Large intestine (tissue), 3 donors: ENCODE data around the gene UFSP1. TPM values are rescaled to one million over a fixed set of nuclear protein-coding genes. Genes with fewer than 3 reads are reported as not detected.
"Not testable (repeated sequence)": the region's sequence is repeated elsewhere in the genome, so short reads cannot be mapped to it uniquely, and the experiment has no call there.

Experiments
- DNase-seq, 2 donors: peaks; one replicate each; pipeline versions ENCODE4 v3.0.0 to v3.0.0-alpha.2; 2013
- H3K27ac ChIP-seq: one replicate; pipeline ENCODE4 v1.5.1; 2013; ENCODE audit warnings: low read length
- H3K27me3 ChIP-seq: 2 replicates; pipeline ENCODE4 v1.6.1; 2013; ENCODE audit warnings: low read length; ENCODE audit not compliant: control insufficient read depth, insufficient read depth
- H3K36me3 ChIP-seq: 2 replicates; pipeline ENCODE4 v1.6.1; 2013; ENCODE audit warnings: low read length; ENCODE audit not compliant: control insufficient read depth, insufficient read depth
- H3K4me1 ChIP-seq: one replicate; pipeline ENCODE4 v1.6.1; 2013; ENCODE audit warnings: low read length; ENCODE audit not compliant: control insufficient read depth, insufficient read depth
- H3K4me3 ChIP-seq: one replicate; pipeline ENCODE4 v1.5.1; 2013; ENCODE audit warnings: low read length
- H3K9me3 ChIP-seq: one replicate; pipeline ENCODE4 v1.6.1; 2013; ENCODE audit warnings: mild to moderate bottlenecking, low read depth, low read length, moderate library complexity; ENCODE audit not compliant: control insufficient read depth
- WGBS: methylation state at CpG from one replicate; pipeline ENCODE4 v1.1.5; 2013; ENCODE audit warnings: low lambda C conversion rate; ENCODE audit not compliant: insufficient coverage; 5-methylcytosine and 5-hydroxymethylcytosine counted together
- polyA plus RNA-seq: library from polyadenylated mRNA; unstranded; fragments of 120-200 nt; gene quantifications from one replicate; pipeline ENCODE4 v1.2.1, GENCODE V29; 2013

The UFSP1 gene
- polyA plus RNA-seq, 1 donor, result 2.4 TPM

DNA sequence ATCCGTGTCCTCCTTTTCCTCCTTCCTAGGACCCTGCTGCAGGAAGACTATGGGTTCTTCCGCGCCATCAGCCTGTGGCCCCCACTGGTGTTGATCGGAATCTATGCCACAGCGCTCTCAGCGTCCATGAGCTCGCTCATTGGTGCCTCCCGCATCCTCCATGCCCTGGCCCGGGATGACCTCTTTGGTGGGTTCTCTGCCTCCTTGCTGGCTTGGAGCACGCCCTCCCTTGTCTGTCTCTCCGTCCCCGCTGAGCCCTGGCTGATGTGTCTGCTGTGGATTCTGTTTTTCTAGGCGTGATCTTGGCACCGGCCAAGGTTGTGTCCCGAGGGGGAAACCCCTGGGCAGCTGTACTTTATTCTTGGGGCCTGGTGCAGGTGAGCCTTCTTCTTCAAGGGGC lies 29.7 kb downstream of the UFSP1 start:
- H3K4me3 ChIP-seq, result no peak overlapping the region
- no peaks in the 10 kb centered on the region for H3K27me3 ChIP-seq
- H3K27ac ChIP-seq, result no peak overlapping the region
- WGBS, result no CpG with 5 or more reads among the region's 15 CpGs
- H3K36me3 ChIP-seq, result peaks cover 30% of the 10 kb centered on the region
- H3K4me1 ChIP-seq, result peaks cover 3% of the 10 kb centered on the region
- no peak for DNase-seq
- no peaks in the 10 kb centered on the region for H3K9me3 ChIP-seq

- H3K36me3 ChIP-seq, result peaks cover 30% of the 10 kb centered on the region
- H3K27me3 ChIP-seq, result no peaks in the 10 kb centered on the region
- H3K27ac ChIP-seq, result no peak overlapping the region
- no peak for DNase-seq
- H3K9me3 ChIP-seq, result no peaks in the 10 kb centered on the region
- peaks cover 2% of the 10 kb centered on the region for H3K4me1 ChIP-seq
- H3K4me3 ChIP-seq, result no peak overlapping the region
- WGBS, result no CpG with 5 or more reads among the region's 16 CpGs
Observed at GRCh38 chr7:100856871-100857282, 32.6 kb downstream of the UFSP1 start.

DNA sequence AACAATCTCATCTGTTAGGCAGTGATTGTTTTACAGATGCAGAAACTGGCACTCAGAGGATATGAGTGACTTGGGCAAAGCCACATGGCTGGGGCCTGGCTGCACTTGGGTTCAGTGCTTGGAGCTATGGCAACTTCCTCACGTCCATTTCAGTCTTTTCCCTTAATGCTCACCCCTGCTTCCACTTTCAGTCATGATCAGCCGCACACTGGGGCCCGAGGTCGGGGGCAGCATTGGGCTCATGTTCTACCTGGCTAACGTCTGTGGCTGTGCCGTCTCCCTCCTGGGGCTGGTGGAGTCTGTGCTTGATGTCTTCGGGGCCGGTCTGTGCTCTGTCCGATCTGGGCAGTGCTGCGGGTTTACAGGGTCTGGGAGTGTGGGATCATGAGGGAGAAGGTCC lies 34.0 kb downstream of the UFSP1 start:
- Histone ChIP-seq H3K36me3 (peaks cover 19% of the 10 kb centered on the region), H3K4me1 (peaks cover 2% of the 10 kb centered on the region), H3K9me3 (no peaks in the 10 kb centered on the region), H3K27me3 (no peaks in the 10 kb centered on the region), H3K27ac (no peak overlapping the region), H3K4me3 (no peak overlapping the region)
- WGBS, result no CpG with 5 or more reads among the region's 10 CpGs
- DNase-seq, result no peak

DNA sequence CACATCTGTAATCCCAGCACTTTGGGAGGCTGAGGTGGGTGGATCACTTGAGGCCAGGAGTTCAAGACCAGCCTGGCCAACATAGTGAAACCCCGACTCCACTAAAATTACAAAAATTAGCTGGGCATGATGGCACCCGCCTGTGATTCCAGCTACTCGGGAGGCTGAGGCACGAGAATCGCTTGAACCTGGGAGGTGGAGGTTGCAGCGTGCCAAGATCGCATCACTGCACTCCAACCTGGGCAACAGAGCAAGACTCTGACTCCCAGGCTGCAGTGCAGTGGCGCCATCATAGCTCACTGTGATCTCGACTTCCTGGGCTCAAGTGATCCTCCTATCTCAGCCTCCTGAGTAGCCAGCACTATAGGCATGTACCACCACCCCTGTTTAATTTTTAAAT lies 34.6 kb downstream of the UFSP1 start:
- not testable (repeated sequence) for H3K27me3 ChIP-seq, H3K9me3 ChIP-seq, H3K4me1 ChIP-seq, H3K27ac ChIP-seq, DNase-seq, H3K4me3 ChIP-seq
- WGBS, result no CpG with 5 or more reads among the region's 9 CpGs
- peaks cover 13% of the 10 kb centered on the region for H3K36me3 ChIP-seq

- no peak for DNase-seq
- H3K4me3 ChIP-seq, result no peak overlapping the region
- WGBS, result no CpG with 5 or more reads among the region's 14 CpGs
Observed at GRCh38 chr7:100854146-100854895, 35.2 kb downstream of the UFSP1 start.

GRCh38 chr7:100852048-100852872 lies 37.3 kb downstream of the UFSP1 start, which contains the start of gene SLC12A9:
Gene SLC12A9 (plus strand): TSS chr7:100852713. CDS start chr7:100854198, 1,485 bp downstream.
- H3K27ac ChIP-seq, result peak within 1 kb of the TSS; percentile 48
- peaks cover 4% of the 10 kb centered on the region for H3K36me3 ChIP-seq
- no peaks in the 10 kb centered on the region for H3K27me3 ChIP-seq
- WGBS, result no CpG with 5 or more reads among the region's 71 CpGs
- peaks cover 2% of the 10 kb centered on the region for H3K4me1 ChIP-seq
- H3K4me3 ChIP-seq, result peak within 1 kb of the TSS; percentile 64
- no peaks in the 10 kb centered on the region for H3K9me3 ChIP-seq
- DNase-seq, result peak; percentile 88 to 94

More at GRCh38 chr7:100854146-100854895, 35.2 kb downstream of the UFSP1 start:
- Histone ChIP-seq H3K9me3 (no peaks in the 10 kb centered on the region), H3K27me3 (no peaks in the 10 kb centered on the region), H3K4me1 (peaks cover 2% of the 10 kb centered on the region), H3K36me3 (peaks cover 9% of the 10 kb centered on the region), H3K27ac (no peak overlapping the region)

- Histone ChIP-seq H3K9me3 (no peaks in the 10 kb centered on the region), H3K4me3 (no peak overlapping the region)
- WGBS, result no CpG with 5 or more reads among the region's 4 CpGs
Observed at GRCh38 chr7:100847360-100847759, 42.2 kb downstream of the UFSP1 start.

GRCh38 chr7:100840470-100841100 lies 48.9 kb downstream of the UFSP1 start:
- Histone ChIP-seq H3K4me1 (peaks cover 15% of the 10 kb centered on the region), H3K4me3 (no peak overlapping the region), H3K9me3 (no peaks in the 10 kb centered on the region), H3K27ac (no peak overlapping the region), H3K27me3 (no peaks in the 10 kb centered on the region), H3K36me3 (no peaks in the 10 kb centered on the region)
- no peak for DNase-seq
- 59% methylated on average over 6 of the region's 8 CpGs for WGBS

More at GRCh38 chr7:100847360-100847759, 42.2 kb downstream of the UFSP1 start:
- peaks cover 2% of the 10 kb centered on the region for H3K4me1 ChIP-seq
- H3K36me3 ChIP-seq, result no peaks in the 10 kb centered on the region
- DNase-seq, result no peak
- no peak overlapping the region for H3K27ac ChIP-seq
- no peaks in the 10 kb centered on the region for H3K27me3 ChIP-seq

- WGBS, result no CpG with 5 or more reads among the region's 18 CpGs
- peaks cover 15% of the 10 kb centered on the region for H3K4me1 ChIP-seq
- H3K4me3 ChIP-seq, result no peak overlapping the region
- no peak for DNase-seq
- H3K36me3 ChIP-seq, result no peaks in the 10 kb centered on the region
- H3K27me3 ChIP-seq, result no peaks in the 10 kb centered on the region
- H3K27ac ChIP-seq, result no peak overlapping the region
- H3K9me3 ChIP-seq, result no peaks in the 10 kb centered on the region
Observed at GRCh38 chr7:100839361-100839760, 50.2 kb downstream of the UFSP1 start.
